D341Med (cell line): ENCODE data around the gene NVL.
"Not testable (repeated sequence)": the region's sequence is repeated elsewhere in the genome, so short reads cannot be mapped to it uniquely, and the experiment has no call there.

Source experiments
- DNase-seq: peaks from one replicate; pipeline ENCODE4 v3.0.0; 2012; ENCODE audit warnings: low spot score

NVL gene

DNA sequence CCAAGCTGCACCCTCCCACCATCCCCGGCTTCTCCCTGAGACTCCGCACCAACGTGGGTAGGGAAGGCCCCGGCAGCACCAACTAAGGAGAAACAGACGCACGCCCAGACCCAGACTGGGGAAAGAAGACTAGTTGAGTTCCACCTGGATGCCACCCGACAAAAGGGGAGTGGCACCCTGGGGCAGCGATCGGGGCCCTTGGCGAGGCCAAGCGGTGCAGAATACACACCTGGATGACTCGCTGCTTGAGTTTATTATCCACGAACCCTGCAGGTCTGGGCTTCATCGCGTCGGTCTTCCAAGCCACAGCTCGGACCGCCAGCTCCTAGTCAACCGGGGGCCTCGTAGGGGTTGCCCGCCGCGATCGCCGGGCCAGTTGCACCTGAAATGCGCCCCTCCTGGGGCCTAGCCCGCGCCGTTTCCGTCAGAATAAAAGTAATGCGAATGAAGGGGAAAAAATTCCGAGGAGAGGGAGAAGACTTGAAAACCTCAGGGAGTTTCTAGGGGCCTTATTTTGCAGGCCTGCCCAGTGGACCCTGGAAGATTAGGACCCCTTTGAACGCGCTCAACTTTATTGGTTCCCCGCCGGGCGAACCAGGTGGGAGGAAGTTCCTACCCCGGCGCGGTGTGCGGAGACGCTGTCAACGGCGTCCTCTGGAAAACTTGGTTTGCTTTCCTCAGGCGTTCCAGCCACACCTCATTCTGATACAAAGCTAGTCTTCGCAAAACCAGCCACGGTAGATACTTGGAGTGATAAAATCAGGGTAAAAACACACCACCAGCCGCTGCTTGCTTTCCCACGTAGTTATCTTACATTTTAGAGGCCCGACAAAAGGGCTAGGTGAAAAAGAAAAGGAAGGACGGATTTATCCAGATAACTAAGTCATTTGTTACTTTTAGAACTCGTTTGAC is at the start of gene NVL:
TSS of gene NVL (minus strand) at position 331 of the 912 bp plus-strand sequence. CDS start at position 286, 45 bp downstream.
- DNase-seq, result peak; percentile 95

DNA sequence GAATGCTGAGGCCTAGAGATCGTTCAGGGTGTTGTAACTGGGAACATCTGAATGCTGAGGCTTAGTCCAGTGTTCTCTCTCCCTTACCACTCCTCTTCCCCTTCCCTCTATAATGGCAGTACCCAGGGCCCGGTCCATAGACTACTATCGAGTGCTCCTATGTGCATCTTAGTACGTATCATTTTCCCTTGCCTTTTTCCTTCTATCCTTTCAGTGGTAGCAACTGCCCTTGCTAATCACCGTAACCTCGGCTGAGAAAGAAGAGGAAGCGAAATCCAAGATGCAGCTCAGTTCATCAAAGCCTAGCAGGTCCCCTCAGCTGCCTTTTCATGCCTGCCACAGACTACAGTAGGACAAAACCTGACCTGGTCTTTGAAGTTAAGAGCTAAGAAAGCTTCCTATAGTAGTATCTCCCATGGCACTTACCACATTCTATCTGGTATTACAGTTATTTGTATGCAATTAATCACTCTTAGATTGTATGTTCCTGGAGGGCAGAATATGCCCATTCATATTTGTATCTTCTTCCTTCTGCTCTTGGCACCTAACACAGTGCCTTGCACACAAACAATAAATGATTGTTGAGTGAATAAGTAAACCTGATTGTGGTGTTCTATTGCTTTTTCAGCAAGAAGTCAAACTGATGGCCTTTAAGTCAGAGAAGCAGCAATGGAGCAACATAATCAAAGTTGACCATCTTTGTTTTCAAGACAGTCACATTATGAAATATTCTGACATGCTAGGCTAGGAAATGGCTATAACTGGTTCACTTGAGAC is 49.1 kb upstream of the NVL start:
- no peak for DNase-seq

DNA sequence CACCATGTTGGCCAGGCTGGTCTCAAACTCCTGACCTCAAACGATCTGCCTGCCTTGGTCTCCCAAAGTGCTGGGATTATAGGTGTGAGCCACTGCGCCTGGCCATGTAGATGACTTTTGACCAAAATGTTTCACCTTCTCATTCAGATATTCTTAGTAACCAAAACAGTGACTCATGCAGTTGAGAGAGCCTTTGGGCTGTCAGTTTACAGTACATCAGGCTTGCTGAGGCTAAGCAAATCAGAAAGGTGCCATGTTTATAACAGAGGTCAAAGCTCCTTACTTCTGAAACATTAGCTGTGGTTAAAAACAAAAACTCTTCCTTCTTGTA is 47.7 kb upstream of the NVL start:
- no peak for DNase-seq

DNA sequence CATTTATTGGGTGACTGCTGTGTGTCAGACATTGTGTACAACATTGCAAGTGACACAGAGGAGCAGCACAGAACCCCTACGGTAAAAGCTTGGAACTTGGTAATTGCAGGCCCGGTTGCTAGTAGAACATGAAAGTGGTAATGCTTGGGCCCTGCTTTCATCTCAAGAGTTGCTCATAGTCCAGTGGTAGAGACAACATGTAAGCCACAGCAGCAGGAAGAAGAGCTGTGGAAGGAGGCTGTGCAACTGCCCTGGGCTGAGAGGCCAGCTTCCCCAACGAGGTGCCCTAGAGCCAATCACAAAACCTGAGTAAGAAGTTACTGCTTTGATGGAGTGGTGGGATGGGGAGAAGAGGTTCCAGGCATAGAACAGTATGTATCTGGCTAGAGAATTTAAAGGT is 45.1 kb upstream of the NVL start:
- no peak for DNase-seq

DNA sequence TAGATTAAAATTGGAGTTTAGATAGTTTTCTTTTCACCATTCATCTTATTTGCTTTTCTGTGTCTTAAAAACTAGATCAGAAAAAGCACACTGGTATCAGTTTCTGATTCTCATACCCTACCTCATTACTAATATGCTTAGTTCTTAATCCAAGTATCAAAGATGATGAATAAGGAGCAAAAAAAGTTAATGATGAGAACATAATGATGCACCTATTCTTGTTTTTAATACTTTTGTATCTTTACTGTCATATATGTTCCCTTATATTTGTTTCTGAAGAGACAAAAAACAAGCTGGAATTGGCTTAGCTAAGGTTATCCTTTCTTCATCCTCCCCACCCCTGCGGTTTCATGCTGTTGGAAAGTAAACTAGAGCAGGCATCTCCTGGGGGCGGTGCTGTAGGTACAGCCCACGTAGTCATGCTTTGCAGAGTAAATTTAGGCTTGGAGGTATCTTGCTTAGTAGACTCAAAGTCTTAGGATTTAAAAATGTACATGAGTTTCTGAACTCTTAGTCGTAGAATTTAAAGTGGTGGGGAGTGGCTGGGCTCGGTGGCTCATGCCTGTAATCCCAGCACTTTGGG is 43.1 kb upstream of the NVL start:
- DNase-seq, result no peak

DNA sequence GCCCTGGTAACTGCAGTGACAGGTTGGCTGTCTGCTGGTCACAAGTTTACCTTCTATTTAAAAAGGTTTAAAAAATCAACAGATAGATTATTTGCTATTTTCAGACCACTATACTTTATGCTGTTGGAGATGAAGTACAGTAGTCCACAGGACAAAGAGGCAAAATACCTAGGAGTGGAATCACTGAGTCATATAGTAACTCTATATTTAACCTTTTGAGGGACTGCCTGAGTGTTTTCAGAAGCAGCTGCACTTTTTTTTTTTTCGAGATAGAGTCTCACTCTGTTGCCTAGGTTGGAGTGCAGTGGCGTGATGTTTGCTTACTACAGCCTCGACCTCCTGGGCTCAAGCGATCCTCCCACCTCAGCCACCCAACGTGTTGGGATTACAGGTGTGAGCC is 38.4 kb upstream of the NVL start:
- DNase-seq, result no peak

DNA sequence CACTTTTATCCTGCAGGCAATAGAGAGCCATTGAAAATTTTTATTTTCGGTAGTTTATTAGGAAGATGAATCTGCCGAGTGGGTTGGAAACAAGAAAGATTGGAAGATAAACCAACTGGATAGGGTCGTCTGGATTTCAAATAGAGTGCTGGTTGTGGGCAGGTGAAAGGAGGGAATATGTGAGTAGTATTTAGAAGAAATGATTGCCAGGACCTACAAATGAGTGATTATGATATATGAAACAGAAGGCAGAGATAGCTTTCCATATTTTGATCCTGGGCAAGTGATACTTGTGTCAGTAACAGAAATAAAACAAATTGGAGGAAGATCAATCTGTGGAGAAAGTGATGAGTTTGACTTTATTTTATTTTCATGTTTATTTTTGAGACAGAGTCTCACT is 29.2 kb upstream of the NVL start:
- no peak for DNase-seq

DNA sequence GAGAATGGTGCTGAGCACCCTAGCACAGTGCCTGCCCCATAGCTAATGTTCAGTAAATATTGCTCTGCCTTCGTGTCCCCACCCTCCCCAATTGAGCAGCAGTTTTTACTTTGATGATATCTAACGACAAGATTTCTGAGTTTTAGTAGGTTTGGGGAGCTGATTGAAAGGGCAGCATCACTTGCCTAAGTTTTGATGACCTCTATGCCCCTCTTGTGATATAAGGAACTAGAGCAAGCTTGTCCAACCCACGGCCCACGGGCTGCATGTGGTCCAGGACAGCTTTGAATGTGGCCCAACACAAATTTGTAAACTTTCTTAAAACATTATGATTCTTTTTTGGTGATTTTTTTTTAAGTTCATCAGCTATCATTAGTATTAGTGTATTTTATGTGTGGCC is 28.3 kb upstream of the NVL start:
- peak; percentile 34 for DNase-seq

DNA sequence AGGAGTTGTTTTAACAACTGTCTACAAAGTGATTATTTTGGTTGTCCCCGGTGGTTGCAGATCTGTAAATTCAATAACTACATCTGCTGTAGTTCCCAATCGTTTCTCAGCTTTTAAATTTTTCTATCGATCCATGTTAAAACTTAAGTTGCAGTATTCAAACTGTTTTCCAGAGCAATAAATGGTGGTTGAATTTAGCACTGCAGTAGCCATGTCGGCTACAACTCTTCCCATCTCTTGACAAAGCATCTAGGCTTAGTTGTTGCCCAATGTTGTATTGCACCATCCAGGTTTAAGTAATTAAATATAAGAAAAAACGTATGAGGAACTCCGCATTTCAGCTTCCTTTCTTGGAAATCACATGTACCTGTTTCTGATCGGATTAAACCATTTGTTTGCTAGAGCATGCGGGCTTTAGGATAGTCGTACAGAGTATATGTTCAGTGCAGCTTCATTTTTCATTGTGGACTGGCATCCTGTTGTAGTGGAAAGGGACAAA is 27.7 kb upstream of the NVL start:
- peak; percentile 38 for DNase-seq

DNA sequence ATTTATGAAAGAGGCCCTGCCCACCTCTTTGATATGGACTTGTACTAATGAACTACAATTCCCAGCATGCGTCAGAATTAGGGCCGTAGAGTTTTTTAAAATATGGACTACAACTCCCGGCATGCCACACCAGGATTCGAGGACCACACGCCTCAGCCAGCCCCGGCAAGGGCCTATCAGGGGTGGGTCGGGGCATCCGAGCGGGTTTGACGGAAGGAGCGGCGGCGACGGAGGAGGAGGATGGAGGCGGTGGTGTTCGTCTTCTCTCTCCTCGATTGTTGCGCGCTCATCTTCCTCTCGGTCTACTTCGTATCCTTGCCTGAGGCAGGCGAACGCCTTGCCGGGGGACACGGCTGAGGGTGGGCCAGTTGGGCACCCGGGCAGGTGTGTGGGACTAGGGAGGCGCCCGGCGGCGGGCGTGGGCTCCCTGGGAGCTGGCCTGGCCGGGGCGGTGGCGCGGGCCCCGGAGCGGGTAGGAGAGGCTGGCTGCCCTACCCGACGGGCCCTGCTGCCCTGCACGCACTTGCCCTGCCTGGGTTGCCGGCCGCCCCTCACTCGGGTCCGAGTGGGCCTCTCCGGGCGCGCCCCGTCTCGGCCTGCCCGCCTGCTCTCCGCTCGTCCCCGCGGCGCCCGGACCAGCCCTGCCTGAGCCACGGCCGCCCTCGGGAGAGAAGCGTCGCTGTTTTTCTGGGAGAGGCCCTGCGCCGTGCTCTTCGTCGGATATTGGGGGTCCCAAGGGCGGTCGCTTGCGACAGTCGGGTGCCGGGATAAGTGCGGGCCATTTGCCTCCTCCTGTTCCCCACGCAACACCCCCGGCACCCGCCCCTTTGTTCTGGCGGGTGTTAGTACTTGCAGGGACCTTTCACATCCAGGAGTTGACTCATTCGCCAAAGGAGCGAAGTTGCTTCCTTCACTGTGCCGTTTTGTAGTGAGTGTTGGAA is 27.0 kb upstream of the NVL start, which contains the start of gene CNIH4:
TSS of gene CNIH4 (plus strand) at position 195 of the 941 bp plus-strand sequence. CDS start at position 241, 46 bp downstream.
- DNase-seq, result peak; percentile 96

DNA sequence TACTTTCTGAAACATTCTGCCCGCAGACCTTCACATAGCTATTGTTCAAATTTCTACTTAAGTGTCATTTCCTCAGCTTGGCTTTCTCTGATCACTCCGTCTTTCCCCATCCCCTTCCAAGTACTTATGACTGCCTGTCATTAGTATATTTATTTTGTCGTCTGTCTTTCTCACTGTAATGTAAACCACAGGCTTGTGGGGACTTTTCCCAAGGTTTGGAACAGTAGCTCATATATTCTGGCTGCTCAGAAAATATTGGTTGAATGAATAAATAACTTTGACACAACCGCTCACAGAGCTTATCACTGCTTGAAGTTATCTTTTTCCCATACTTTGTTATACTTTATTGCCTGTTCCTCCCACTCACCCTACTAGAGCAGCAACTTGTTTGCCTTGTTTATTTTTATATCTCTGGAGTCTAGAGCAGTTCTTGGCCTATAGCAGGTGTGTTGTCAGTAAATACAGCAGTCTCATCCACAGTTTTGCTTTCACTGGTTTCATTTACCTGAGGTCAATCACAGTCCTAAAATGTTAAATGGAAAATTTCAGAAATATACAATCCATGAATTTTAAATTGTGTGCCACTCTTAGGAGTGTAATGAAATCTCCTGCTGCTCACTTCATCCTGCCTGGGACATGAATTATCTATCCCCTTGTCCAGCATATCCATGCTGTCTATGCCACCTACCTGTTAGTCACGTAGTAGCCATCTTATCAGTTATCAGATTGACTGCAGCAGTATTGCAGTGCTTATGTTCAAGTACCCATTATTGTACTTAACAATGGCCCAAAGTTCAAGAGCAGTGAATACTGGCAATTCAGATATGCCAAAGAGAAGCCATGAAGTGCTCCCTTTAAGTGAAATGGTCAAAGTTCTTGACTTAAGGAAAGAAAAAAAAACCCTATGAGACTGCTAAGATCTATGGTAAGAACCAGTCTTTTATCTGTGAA is 24.3 kb upstream of the NVL start:
- no peak for DNase-seq

DNA sequence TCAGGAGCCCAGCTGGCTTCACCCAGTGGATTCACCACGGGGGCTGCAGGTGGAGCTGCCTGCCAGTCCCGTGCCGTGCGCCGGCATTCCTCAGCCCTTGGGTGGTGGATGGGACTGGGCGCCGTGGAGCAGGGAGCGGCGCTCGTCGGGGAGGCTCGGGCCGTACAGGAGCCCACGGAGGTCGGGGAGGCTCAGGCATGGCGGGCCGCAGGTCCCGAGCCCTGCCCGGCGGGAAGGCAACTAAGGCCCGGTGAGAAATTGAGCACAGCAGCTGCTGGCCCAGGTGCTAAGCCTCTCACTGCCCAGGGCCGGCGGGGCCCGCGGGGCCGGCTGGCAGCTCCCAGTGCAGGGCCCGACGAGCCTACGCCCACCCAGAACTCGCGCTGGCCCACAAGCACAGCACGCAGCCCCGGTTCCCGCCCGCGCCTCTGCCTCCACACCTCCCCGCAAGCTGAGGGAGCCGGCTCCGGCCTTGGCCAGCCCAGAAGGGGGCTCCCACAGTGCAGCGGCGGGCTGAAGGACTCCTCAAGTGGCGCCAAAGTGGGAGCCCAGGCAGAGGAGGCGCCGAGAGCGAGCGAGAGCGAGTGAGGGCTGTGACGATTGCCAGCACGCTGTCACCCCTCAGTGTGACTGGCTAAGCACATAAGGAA is 22.6 kb upstream of the NVL start:
- not testable (repeated sequence) for DNase-seq

DNA sequence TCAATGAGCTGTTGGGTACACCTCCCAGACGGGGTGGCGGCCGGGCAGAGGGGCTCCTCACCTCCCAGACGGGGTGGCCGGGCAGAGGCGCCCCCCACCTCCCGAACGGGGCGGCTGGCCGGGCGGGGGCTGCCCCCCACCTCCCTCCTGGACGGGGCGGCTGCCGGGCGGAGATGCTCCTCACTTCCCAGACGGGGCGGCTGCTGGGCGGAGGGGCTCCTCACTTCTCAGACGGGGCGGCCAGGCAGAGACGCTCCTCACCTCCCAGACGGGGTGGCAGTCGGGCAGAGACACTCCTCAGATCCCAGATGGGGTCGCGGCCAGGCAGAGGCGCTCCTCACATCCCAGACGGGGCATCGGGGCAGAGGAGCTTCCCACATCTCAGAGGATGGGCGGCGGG is 19.7 kb upstream of the NVL start:
- DNase-seq, result not testable (repeated sequence)

DNA sequence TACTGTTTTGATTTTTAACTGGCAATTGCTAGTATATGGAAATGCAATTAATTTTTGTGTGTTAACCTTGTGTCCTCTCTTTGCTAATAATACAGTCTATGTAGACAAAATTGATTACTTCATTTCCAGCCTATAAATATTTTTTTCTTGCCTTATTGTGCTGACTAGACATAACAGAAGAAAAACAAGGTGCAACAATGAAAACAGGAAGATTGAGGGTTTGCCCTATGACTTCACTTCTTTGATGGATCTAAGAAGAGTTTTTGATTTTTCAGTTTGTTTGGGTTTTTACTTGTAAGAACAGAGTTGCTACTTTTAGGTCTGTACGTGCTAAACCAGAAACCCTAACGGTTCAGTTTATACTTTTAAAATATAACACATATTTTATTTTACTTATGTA is 18.2 kb upstream of the NVL start:
- DNase-seq, result no peak

DNA sequence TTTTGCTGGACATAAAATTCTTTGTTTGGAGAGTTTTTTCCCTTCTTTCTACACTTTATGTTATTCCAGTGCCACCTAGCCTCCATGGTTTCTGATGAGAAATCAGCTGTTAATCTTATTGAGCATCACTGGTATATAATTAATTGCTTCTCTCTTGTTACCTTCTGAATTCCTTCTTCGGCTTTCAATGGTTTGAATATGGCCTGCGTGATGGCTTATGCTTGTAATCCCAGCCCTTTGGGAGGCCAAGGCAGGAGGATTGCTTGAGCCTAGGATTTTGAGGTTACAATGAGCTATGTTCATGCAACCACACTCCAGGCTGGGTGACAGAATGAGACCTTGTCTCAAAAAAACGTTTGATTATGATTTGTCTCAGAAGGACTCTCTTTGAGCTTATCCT is 13.7 kb upstream of the NVL start:
- DNase-seq, result no peak

DNA sequence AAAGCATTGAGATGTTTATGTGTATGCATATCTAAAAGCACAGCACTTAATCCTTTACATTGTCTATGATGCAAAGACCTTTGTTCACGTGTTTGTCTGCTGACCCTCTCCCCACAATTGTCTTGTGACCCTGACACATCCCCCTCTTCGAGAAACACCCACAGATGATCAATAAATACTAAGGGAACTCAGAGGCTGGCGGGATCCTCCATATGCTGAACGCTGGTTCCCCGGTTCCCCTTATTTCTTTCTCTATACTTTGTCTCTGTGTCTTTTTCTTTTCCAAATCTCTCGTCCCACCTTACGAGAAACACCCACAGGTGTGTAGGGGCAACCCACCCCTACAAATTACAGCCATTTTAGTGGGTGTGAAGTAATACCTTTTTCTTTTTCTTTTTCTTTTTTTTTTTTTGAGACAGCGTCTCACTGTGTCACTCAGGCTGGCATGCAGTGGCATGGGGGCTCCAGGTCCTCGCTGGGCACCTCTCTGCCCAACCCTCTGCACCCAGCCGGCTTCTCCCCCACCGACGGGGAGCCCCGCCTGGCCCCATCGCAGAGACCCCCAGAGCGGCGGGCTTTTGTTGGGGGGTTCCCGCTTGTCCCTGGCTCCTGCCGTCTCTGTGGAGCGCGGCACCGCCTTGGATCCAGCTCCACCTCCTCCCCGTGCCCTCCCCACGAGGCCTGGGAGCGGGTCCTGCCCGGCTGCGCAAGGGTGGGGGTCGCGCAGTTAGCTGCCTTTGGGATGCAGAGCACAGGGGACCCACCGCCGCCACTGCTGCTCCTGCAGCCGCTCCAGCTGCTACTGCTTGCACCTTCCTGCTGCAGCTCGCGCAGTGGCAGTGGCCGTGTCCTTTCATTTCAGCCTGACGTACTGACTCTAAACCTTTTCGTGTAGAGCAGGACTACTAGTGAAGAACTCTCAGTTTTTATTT is 10.7 kb upstream of the NVL start:
- DNase-seq, result peak; percentile 29

DNA sequence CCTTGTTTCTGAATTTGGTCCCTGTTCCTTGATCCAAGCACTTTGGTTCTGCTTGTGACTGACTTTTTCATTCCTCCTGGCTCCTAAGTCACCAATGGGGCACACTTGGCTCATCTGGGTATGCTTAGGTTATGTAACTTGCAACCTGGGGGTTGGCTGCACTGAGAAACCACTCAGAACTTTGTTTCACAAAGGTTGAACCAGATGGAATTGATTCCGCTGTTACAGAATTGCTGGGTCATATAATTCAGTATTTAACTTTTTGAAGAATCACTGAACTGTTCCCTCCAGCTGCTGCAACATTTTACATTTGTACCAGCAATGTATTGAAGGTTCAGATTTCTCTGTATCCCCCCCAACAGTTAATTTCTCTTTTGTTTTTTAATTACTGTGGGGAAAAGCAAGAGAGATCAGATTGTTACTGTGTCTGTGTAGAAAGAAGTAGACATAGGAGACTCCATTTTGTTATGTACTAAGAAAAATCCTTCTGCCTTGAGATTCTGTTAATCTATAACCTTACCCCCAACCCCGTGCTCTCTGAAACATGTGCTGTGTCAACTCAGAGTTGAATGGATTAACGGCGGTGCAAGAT is 9.6 kb upstream of the NVL start:
- DNase-seq, result no peak

DNA sequence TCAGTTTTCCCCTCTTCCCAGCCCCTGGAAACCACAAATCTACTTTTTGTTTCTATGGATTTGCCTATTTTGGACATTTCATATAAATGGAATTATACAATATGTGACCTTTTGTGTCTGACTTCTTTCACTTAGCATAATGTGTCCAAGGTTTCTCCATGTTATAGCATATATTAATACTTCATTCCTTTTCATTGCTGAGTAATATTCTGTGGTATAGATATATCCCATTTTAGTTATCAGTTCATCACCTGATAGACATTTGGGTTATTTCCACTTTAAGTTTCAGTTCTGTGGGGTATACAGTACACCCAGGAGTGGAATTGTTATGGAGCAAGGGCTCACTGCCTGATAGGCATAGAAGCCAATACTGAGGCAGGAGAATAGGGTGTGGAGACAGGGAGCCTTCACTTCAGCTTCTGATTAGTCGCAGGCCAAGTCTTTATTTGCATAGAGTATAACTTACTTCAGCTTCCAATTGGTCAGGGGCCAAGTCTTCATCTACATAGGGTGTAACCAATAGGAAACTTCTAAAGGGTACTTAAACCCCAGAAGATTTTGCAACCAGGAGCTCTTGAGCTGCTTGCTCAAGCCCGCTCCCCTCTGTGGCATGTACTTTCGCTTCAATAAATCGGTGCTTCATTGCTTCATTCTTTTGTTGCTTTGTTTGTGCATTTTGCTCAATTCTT is 8.3 kb upstream of the NVL start:
- no peak for DNase-seq
